Kidney (tissue), 14 donors: ENCODE results near the gene EIF6. TPM values are rescaled to one million over a fixed set of nuclear protein-coding genes. Genes with fewer than 3 reads are reported as not detected.
A peak's percentile ranks its signal among the peaks of the same experiment; 100 is the strongest.

Experiments used
- DNase-seq, 5 donors: peaks; one replicate each; pipeline ENCODE4 v3.0.0-alpha.2; 2013 to 2020
- FAIRE-seq: peaks from 2 replicates; lab custom pipeline; 2012; peaks lifted over from hg19 to GRCh38; lab: Jason Lieb, UNC
- H3K27ac ChIP-seq, 2 donors: one replicate each; pipeline ENCODE4 v1.7.0; 2013; ENCODE audit warnings: low read depth in 2 of 2, low read length in 2 of 2, inconsistent platforms in 1 of 2
- H3K27me3 ChIP-seq: one replicate; pipeline ENCODE4 v1.7.1; 2013; ENCODE audit warnings: low read length, inconsistent platforms; ENCODE audit not compliant: control insufficient read depth, insufficient read depth
- H3K36me3 ChIP-seq, 3 donors: one replicate each; pipeline versions ENCODE4 v1.7.0 to v1.7.1; 2013; ENCODE audit warnings: low read length in 3 of 3, control low read depth in 1 of 3, inconsistent platforms in 1 of 3; ENCODE audit not compliant: insufficient read depth in 3 of 3, control insufficient read depth in 2 of 3
- H3K4me1 ChIP-seq, 3 donors: one replicate each; pipeline versions ENCODE4 v1.7.0 to v1.7.1; 2013; ENCODE audit warnings: low read length in 3 of 3, inconsistent platforms in 1 of 3, low read depth in 1 of 3; ENCODE audit not compliant: control insufficient read depth in 2 of 3, insufficient read depth in 2 of 3
- H3K4me3 ChIP-seq, 3 donors: one replicate each; pipeline versions ENCODE4 v1.7.0 to v1.8.1; 2013; ENCODE audit warnings: low read length in 3 of 3, control low read depth in 1 of 3, inconsistent platforms in 1 of 3
- H3K9ac ChIP-seq, 3 donors: one replicate each; pipeline versions ENCODE4 v1.7.0 to v1.7.1; 2013; ENCODE audit warnings: low read length in 3 of 3, control low read depth in 1 of 3, inconsistent platforms in 1 of 3
- H3K9me3 ChIP-seq, 3 donors: one replicate each; pipeline versions ENCODE4 v1.7.0 to v1.7.1; 2013; ENCODE audit warnings: low read length in 3 of 3, control low read depth in 1 of 3, inconsistent platforms in 1 of 3; ENCODE audit not compliant: control insufficient read depth in 2 of 3, insufficient read depth in 1 of 3
- intact Hi-C: fragments of 100-400 bp; cut with DNase I; formaldehyde crosslinking; loops from one replicate; pipeline ENCODE4 v1.11.1; 2022
- polyA plus RNA-seq: library from polyadenylated mRNA; stranded (reverse); fragments of 350-450 nt; fragmentation: Illumina TruSeq; extraction: RNeasy Lipid Tissue Mini Kit (QIAGEN cat#74804); gene quantifications from one replicate; pipeline ENCODE4 v1.2.3, GENCODE V29; 2014; ENCODE audit warnings: low read depth, low replicate concordance; ENCODE audit not compliant: insufficient read depth
- total RNA-seq: library from RNA; stranded (reverse); fragmentation: NEBNext Ultra II Directional; extraction: Animal tissue kit (Norgen Biotek cat#: 25700); gene quantifications from one replicate; pipeline ENCODE4 v1.2.1, GENCODE V29; 2021
- TF ChIP-seq, protein P1 (sequence below): IDR thresholded peaks from 3 replicates; pipeline ENCODE4 v1.5.1; 2012; ENCODE audit warnings: mild to moderate bottlenecking, moderate library complexity, borderline replicate concordance; ENCODE audit not compliant: insufficient read depth; ENCODE audit errors: extremely low read depth
- donor health status: control.
- donor health status: control.
- donor health status: control.
- donor health status: control.
- donor health status: control.
- donor health status: DM: yes; HTN: yes; CAD: no.
- donor health status: Normal renal cell carcinoma (clear cell type).

EIF6 gene
- total and polyA plus RNA-seq, 2 donors from 2014 or later = 114 to 254 TPM

DNA sequence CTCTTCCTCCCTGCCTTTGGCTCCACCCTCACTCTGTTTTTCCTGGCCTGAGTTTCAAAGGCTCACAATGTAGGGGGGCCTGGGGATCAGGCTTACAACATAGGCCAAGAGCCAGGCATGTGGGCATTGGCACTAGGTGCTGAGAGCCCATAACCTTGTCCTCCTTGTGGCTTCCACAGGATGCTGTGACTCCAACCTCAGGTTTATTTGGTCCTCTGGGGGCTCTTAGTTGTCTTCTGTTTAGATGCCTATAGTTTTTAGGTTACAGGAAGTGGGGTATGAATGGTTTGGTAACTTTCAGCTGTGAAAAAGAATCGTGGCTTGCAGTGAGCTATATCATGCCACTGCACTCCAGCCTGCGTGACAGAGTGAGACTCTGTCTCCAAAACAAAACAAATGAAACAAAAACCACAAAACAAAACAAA lies 32.5 kb downstream of the EIF6 start:
- intact Hi-C loops = no loop called here
- no peak overlapping the region for H3K27ac ChIP-seq
- H3K9ac ChIP-seq = no peak overlapping the region
- H3K27me3 ChIP-seq = no peaks in the 10 kb centered on the region
- no peak overlapping the region for H3K4me3 ChIP-seq
- H3K4me1 ChIP-seq = no peaks in the 10 kb centered on the region
- FAIRE-seq = no peak
- H3K36me3 ChIP-seq = no peaks in the 10 kb centered on the region
- H3K9me3 ChIP-seq = no peaks in the 10 kb centered on the region
- TF ChIP-seq, protein P1, sequence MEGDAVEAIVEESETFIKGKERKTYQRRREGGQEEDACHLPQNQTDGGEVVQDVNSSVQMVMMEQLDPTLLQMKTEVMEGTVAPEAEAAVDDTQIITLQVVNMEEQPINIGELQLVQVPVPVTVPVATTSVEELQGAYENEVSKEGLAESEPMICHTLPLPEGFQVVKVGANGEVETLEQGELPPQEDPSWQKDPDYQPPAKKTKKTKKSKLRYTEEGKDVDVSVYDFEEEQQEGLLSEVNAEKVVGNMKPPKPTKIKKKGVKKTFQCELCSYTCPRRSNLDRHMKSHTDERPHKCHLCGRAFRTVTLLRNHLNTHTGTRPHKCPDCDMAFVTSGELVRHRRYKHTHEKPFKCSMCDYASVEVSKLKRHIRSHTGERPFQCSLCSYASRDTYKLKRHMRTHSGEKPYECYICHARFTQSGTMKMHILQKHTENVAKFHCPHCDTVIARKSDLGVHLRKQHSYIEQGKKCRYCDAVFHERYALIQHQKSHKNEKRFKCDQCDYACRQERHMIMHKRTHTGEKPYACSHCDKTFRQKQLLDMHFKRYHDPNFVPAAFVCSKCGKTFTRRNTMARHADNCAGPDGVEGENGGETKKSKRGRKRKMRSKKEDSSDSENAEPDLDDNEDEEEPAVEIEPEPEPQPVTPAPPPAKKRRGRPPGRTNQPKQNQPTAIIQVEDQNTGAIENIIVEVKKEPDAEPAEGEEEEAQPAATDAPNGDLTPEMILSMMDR = no peak
- no peak for DNase-seq

DNA sequence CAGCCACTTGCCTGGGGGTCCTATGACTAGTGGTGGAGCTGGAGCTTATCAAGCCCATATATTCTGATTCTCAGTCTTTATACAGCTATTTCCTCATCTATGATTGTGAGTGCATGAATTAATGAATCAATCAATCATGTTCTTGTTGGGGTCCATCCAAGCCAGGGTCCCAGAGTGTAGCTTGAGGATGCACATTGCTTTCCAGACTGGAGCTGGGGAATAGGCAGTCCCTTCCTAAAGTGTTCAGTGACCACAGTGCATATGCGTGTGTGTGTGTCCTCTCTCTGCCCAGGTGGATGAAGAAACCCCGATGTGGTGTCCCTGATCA lies 33.0 kb downstream of the EIF6 start:
- no peaks in the 10 kb centered on the region for H3K36me3 ChIP-seq
- H3K9ac ChIP-seq = peak overlapping the region in 1 of 3 donors; percentile 23
- no peak overlapping the region for H3K27ac ChIP-seq
- DNase-seq (no peak), FAIRE-seq (no peak)
- no peaks in the 10 kb centered on the region for H3K9me3 ChIP-seq
- no peaks in the 10 kb centered on the region for H3K27me3 ChIP-seq
- intact Hi-C loops = no loop called here
- TF ChIP-seq, protein P1 = no peak
- no peaks in the 10 kb centered on the region for H3K4me1 ChIP-seq
- H3K4me3 ChIP-seq = no peak overlapping the region

DNA sequence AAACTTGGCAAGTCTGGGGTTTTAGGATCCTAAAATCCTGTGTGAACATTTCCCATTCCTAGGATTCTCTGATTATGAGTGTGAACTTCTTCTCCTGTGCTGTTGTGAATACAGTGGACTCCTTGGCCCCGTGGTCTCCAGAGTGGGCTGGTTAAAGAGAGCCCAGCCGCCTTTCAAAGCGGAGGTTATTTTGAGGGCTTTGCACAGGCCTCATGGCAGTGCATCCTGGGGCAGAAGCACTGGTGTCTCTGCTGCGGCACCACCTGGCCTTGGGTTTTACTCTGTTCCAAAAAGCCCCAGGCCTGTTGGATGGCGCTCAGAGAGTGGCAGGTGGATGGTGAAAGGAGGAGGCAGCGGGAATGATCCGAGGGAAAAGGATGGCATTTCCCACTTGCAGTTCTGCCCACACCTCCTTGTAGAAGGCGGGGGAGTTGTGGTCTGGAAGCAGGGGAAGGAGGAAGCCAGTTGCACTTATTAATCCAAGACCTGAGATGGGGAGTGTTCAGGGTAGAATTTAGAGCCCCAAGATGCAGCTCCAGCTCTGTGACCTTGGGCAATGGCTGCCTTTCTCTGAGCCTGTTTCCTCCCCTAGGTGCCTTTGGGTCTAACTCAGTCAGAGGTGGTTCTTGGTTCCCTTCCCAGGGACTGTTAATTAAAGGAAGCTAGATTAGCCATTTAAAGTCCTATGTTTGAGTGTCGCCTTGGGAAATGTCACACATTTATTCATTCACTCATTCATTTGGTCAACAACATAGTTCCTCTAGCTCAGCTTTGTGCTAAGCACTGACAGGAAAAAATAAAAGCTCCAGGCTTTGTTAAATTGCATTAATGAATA lies 35.7 kb downstream of the EIF6 start:
- H3K27me3 ChIP-seq = no peaks in the 10 kb centered on the region
- no peaks in the 10 kb centered on the region for H3K36me3 ChIP-seq
- DNase-seq = no peak
- peak overlapping the region; percentile 49 for H3K27ac ChIP-seq
- H3K4me1 ChIP-seq = no peaks in the 10 kb centered on the region
- no peak for FAIRE-seq
- TF ChIP-seq, protein P1 = no peak
- H3K4me3 ChIP-seq = no peak overlapping the region
- H3K9me3 ChIP-seq = no peaks in the 10 kb centered on the region
- intact Hi-C loops = no loop called here
- no peak overlapping the region for H3K9ac ChIP-seq

DNA sequence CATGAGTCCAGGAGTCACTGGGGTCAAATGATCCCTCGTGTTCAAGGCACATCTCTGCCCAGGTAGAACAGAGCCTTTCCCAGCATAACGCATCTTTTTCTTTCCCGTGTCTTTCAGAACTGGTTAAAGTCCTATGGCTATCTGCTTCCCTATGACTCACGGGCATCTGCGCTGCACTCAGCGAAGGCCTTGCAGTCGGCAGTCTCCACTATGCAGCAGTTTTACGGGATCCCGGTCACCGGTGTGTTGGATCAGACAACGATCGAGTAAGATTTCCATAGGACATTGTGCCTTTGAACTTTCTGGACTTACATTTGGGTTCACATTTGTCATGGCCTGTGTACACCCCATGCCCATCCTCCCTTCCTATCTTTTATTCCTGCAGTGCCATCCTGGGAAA lies 37.8 kb downstream of the EIF6 start:
- H3K4me3 ChIP-seq = no peak overlapping the region
- intact Hi-C loops = no loop called here
- no peaks in the 10 kb centered on the region for H3K4me1 ChIP-seq
- H3K9me3 ChIP-seq = no peaks in the 10 kb centered on the region
- DNase-seq = no peak
- no peaks in the 10 kb centered on the region for H3K27me3 ChIP-seq
- no peak overlapping the region for H3K9ac ChIP-seq
- no peak for FAIRE-seq
- TF ChIP-seq, protein P1 = no peak
- H3K27ac ChIP-seq = no peak overlapping the region
- no peaks in the 10 kb centered on the region for H3K36me3 ChIP-seq
